Measurements from ENCODE around the gene NCAPD2.

Gene NCAPD2

DNA sequence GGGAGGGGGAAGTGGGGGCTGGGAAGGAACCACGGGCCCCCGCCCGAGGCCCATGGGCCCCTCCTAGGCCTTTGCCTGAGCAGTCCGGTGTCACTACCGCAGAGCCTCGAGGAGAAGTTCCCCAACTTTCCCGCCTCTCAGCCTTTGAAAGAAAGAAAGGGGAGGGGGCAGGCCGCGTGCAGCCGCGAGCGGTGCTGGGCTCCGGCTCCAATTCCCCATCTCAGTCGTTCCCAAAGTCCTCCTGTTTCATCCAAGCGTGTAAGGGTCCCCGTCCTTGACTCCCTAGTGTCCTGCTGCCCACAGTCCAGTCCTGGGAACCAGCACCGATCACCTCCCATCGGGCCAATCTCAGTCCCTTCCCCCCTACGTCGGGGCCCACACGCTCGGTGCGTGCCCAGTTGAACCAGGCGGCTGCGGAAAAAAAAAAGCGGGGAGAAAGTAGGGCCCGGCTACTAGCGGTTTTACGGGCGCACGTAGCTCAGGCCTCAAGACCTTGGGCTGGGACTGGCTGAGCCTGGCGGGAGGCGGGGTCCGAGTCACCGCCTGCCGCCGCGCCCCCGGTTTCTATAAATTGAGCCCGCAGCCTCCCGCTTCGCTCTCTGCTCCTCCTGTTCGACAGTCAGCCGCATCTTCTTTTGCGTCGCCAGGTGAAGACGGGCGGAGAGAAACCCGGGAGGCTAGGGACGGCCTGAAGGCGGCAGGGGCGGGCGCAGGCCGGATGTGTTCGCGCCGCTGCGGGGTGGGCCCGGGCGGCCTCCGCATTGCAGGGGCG lies 40.2 kb downstream of the NCAPD2 start, which contains the start of gene GAPDH:
GAPDH (plus strand) TSS at position 595 of the 772 bp plus-strand sequence. CDS start 316 bp downstream, outside the sequence.
- Histone ChIP-seq H3K4me3 (peak within 1 kb of the TSS; percentile 91), H3K27ac (peak within 1 kb of the TSS; percentile 96 to 99)
- peak; percentile 95 for DNase-seq (ENCODE audit: low spot score)
- TF ChIP-seq, protein P1, sequence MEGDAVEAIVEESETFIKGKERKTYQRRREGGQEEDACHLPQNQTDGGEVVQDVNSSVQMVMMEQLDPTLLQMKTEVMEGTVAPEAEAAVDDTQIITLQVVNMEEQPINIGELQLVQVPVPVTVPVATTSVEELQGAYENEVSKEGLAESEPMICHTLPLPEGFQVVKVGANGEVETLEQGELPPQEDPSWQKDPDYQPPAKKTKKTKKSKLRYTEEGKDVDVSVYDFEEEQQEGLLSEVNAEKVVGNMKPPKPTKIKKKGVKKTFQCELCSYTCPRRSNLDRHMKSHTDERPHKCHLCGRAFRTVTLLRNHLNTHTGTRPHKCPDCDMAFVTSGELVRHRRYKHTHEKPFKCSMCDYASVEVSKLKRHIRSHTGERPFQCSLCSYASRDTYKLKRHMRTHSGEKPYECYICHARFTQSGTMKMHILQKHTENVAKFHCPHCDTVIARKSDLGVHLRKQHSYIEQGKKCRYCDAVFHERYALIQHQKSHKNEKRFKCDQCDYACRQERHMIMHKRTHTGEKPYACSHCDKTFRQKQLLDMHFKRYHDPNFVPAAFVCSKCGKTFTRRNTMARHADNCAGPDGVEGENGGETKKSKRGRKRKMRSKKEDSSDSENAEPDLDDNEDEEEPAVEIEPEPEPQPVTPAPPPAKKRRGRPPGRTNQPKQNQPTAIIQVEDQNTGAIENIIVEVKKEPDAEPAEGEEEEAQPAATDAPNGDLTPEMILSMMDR (IDR thresholded peaks at IDR 0.05), result no peak

DNA sequence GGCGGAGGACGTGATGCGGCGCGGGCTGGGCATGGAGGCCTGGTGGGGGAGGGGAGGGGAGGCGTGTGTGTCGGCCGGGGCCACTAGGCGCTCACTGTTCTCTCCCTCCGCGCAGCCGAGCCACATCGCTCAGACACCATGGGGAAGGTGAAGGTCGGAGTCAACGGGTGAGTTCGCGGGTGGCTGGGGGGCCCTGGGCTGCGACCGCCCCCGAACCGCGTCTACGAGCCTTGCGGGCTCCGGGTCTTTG lies 40.7 kb downstream of the NCAPD2 start:
- TF ChIP-seq, protein P1 (IDR thresholded peaks at IDR 0.05), result no peak
- DNase-seq (ENCODE audit: low spot score), result peak; percentile 90
- peak overlapping the region; percentile 91 for H3K4me3 ChIP-seq
- H3K27ac ChIP-seq, result peak overlapping the region; percentile 96 to 99

DNA sequence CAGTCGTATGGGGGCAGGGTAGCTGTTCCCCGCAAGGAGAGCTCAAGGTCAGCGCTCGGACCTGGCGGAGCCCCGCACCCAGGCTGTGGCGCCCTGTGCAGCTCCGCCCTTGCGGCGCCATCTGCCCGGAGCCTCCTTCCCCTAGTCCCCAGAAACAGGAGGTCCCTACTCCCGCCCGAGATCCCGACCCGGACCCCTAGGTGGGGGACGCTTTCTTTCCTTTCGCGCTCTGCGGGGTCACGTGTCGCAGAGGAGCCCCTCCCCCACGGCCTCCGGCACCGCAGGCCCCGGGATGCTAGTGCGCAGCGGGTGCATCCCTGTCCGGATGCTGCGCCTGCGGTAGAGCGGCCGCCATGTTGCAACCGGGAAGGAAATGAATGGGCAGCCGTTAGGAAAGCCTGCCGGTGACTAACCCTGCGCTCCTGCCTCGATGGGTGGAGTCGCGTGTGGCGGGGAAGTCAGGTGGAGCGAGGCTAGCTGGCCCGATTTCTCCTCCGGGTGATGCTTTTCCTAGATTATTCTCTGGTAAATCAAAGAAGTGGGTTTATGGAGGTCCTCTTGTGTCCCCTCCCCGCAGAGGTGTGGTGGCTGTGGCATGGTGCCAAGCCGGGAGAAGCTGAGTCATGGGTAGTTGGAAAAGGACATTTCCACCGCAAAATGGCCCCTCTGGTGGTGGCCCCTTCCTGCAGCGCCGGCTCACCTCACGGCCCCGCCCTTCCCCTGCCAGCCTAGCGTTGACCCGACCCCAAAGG lies 41.2 kb downstream of the NCAPD2 start:
- peak overlapping the region; percentile 96 to 99 for H3K27ac ChIP-seq
- DNase-seq (ENCODE audit: low spot score), result peak; percentile 95
- TF ChIP-seq, protein P1 (IDR thresholded peaks at IDR 0.05), result no peak
- peak overlapping the region; percentile 91 for H3K4me3 ChIP-seq

DNA sequence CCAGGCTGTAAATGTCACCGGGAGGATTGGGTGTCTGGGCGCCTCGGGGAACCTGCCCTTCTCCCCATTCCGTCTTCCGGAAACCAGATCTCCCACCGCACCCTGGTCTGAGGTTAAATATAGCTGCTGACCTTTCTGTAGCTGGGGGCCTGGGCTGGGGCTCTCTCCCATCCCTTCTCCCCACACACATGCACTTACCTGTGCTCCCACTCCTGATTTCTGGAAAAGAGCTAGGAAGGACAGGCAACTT lies 41.7 kb downstream of the NCAPD2 start:
- TF ChIP-seq, protein P1 (IDR thresholded peaks at IDR 0.05), result no peak
- Histone ChIP-seq H3K27ac (peak overlapping the region; percentile 96 to 99), H3K4me3 (peak overlapping the region; percentile 91)
- no peak for DNase-seq (ENCODE audit: low spot score)

DNA sequence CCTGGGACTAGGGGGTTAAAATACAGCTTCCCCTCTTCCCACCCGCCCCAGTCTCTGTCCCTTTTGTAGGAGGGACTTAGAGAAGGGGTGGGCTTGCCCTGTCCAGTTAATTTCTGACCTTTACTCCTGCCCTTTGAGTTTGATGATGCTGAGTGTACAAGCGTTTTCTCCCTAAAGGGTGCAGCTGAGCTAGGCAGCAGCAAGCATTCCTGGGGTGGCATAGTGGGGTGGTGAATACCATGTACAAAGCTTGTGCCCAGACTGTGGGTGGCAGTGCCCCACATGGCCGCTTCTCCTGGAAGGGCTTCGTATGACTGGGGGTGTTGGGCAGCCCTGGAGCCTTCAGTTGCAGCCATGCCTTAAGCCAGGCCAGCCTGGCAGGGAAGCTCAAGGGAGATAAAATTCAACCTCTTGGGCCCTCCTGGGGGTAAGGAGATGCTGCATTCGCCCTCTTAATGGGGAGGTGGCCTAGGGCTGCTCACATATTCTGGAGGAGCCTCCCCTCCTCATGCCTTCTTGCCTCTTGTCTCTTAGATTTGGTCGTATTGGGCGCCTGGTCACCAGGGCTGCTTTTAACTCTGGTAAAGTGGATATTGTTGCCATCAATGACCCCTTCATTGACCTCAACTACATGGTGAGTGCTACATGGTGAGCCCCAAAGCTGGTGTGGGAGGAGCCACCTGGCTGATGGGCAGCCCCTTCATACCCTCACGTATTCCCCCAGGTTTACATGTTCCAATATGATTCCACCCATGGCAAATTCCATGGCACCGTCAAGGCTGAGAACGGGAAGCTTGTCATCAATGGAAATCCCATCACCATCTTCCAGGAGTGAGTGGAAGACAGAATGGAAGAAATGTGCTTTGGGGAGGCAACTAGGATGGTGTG lies 42.3 kb downstream of the NCAPD2 start:
- TF ChIP-seq, protein P1 (IDR thresholded peaks at IDR 0.05), result no peak
- Histone ChIP-seq H3K4me3 (peak overlapping the region; percentile 91), H3K27ac (peak overlapping the region; percentile 96 to 99)
- DNase-seq (ENCODE audit: low spot score), result no peak

DNA sequence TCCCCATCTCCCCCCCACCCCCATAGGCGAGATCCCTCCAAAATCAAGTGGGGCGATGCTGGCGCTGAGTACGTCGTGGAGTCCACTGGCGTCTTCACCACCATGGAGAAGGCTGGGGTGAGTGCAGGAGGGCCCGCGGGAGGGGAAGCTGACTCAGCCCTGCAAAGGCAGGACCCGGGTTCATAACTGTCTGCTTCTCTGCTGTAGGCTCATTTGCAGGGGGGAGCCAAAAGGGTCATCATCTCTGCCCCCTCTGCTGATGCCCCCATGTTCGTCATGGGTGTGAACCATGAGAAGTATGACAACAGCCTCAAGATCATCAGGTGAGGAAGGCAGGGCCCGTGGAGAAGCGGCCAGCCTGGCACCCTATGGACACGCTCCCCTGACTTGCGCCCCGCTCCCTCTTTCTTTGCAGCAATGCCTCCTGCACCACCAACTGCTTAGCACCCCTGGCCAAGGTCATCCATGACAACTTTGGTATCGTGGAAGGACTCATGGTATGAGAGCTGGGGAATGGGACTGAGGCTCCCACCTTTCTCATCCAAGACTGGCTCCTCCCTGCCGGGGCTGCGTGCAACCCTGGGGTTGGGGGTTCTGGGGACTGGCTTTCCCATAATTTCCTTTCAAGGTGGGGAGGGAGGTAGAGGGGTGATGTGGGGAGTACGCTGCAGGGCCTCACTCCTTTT lies 43.1 kb downstream of the NCAPD2 start:
- TF ChIP-seq, protein P1 (IDR thresholded peaks at IDR 0.05), result no peak
- Histone ChIP-seq H3K27ac (peak overlapping the region; percentile 96 to 99), H3K4me3 (peak overlapping the region; percentile 91)
- no peak for DNase-seq (ENCODE audit: low spot score)
